Hippocampal formation (tissue), 2 donors: ENCODE measurements around the gene DAAM2.

ENCODE experiments used
- DNase-seq, 2 donors: peaks; one replicate each; lab custom pipeline; 2025; lab: John Stamatoyannopoulos, UW

The DAAM2 gene

DNA sequence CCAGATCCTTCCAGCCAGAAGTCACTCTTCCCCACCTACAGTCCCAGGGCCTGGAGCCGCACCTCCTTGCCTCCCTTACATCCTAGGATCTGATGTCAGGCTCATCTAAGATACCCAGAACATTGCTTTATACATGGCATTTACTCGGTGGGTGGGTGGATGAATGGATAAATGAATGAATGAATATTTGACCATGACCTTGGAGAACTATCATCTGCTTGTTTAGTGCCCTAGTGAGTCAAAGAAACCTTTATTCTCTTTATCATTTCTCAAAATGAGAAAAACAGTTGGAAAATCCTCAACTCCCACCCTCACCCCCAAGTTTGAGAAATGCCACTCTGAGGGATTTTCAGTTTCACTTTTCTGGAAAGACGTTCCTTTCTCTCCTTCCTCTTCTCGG lies 56.0 kb downstream of the DAAM2 start:
- DNase-seq, result no peak

DNA sequence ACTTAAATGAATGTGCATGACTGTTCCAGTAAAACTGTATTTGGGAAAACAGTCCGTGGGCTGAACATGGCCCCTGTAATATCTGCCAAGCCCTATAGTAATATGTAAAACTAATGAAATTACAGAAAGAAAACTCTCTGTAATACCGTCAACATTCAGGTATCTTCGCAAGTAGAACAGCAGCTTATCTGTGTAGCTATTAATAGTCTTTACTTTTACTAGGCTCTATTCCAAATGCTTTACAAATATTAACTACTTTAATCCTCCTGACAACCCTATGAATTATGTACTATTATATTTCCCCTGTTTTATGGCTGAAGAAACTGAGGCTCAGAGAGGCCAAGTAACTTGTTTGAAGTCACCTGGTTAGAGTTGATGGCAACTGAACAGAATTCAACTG lies 57.1 kb downstream of the DAAM2 start:
- no peak for DNase-seq

DNA sequence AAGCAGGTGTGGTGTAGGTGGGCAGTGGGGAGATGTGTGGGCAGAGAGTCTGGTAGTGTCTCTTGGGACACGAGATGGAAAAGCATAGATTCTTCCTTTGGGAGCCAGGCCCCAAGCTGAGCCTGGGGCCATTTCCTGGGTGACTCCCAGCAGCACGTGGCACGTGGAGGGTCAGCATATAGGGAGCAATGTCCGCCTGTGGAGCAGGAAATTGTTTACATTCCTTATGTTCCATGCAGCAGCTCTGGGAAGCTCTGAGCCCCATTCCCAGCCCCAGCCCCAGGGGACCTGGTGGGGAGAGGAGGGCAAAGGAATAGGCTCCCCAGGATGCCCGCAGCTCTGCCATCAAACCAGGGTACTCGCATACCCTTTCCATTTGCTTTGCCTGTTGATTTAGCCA lies 57.6 kb downstream of the DAAM2 start:
- DNase-seq, result no peak

GRCh38 chr6:39850736-39851297 lies 58.6 kb downstream of the DAAM2 start:
- DNase-seq, result no peak

GRCh38 chr6:39851331-39851730 lies 59.2 kb downstream of the DAAM2 start:
- no peak for DNase-seq

- DNase-seq, result no peak
These were observed 60.1 kb downstream of the DAAM2 start for GRCh38 chr6:39852324-39852723.

DNA sequence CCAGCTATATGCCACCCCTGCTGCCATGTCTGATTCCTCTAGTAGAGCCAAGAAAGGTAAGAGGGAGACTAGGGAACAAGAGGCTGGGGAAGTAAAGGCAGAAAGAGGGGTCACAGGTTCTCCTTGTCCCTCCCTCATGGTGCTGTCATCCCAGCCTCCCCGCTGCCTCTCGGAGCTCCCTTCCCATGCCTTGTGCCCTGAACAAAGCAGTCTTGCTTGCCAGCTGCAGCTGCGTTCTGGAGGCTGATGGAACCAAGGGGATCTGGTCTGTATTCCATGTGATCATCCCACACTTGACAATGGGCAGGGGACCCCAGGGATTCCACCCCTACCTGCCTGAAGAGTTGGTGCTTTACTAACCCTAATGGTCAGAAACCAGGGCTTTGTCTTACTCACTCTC lies 61.4 kb downstream of the DAAM2 start:
- DNase-seq, result peak in 1 of 2 donors; percentile 49

- DNase-seq, result no peak
These were observed 63.3 kb downstream of the DAAM2 start for GRCh38 chr6:39855356-39855995.

- no peak for DNase-seq
These were observed 66.8 kb downstream of the DAAM2 start for GRCh38 chr6:39859025-39859424.

- DNase-seq, result no peak
These were observed 69.5 kb downstream of the DAAM2 start for GRCh38 chr6:39861663-39862062.

DNA sequence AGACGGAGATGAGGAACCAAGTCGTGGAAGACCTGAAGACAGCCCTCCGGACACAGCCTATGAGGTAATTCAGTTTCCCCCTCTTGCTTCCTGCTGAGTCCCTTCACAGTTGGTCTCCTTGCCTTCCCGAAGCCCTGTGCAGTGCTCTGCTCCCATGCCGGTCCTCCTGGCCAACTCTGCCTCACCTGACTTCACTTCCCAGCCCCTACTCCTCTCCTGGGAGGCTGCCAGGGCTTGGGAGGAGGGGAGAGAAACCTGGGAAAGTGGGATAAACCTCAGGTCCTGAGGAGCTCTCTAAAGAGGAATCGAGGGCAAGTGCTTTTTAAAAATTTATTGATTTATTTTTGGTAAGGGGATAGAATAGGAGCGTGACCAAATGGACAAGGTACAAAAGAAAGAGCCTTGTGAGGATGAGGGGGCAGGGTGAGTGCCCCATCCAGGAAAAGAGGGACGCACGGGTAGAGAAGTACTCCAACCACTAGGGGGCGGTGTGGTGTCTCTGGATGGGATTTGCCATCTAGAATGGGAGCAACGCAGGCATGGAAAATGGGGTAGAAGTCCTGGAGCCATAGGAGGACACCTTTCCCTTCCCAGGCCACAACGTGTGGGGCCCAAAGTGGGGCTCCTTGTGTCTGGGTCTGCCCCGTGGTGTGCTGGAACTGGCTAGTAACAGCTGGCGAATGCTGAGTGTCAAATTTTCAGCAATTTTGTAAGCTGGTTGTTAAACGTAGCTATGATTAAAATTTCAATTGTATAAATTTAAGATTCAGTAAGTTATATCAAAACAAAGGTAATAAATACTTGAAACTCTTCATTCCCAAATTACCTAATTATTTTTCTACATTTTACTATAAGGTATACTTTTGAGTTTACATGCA lies 73.1 kb downstream of the DAAM2 start:
- peak in 1 of 2 donors; percentile 47 for DNase-seq

GRCh38 chr6:39867592-39867991 lies 75.4 kb downstream of the DAAM2 start:
- no peak for DNase-seq

- DNase-seq, result no peak
These were observed 78.8 kb downstream of the DAAM2 start for GRCh38 chr6:39870950-39871349.

- no peak for DNase-seq
These were observed 81.3 kb downstream of the DAAM2 start for GRCh38 chr6:39873439-39873838.

- no peak for DNase-seq
These were observed 83.9 kb downstream of the DAAM2 start for GRCh38 chr6:39876111-39876510.

GRCh38 chr6:39876826-39877225 lies 84.7 kb downstream of the DAAM2 start:
- DNase-seq, result no peak

DNA sequence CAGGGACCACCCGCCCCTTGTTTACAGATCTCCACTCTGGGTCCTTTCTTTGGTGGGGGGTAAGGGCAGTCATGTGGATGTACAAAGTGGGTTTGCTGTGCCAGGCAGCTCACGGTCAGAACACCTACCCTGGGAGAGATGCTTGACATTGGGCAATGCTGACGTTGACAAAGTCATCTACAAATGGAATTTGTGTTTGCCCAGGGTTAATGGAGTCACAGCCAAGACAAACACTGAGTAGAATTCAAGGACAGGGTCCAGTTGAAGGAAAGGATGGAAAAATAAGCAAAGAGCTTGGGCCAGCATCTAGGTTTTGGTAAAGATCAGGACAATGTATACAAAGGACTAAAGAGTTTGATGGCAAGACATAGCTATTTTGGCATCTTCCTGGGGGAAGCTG lies 87.4 kb downstream of the DAAM2 start:
- no peak for DNase-seq

- no peak for DNase-seq
These were observed 88.4 kb downstream of the DAAM2 start for GRCh38 chr6:39880594-39880993.

DNA sequence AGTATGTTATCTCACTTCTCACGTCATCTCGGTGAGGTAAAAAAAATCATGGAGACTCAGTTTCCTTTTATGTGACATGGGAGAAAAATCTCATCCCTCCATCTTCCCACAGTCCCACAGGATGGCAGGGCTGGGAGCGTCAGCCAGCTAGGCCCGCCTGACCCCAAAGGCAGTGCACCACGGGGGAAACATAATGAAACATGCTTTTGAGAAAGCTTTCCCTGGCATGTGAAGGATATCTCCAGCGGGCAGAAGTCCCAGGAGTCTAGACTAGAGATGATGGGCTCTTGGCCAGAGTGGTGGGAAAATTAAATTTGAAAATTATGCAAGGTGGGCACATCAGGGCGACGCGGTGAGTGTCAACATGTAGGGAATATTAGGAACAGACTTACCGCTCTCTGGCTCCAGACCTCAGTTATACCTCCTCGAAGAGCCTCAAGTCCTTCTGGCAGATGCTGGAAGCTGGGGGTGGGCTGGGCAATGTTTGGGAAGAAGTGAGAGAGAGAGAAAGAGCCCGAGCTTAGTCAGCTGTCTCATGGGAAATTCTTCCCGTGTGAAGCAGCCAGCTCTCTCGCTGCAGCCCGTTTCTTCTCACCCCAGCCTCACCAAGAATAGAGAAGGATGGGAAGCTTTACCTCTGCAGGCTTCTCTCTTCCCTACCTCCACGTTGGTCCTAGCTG lies 89.8 kb downstream of the DAAM2 start:
- peak in 1 of 2 donors; percentile 22 for DNase-seq

- DNase-seq, result peak in 1 of 2 donors; percentile 5
These were observed 90.3 kb downstream of the DAAM2 start for GRCh38 chr6:39882531-39882899.

DNA sequence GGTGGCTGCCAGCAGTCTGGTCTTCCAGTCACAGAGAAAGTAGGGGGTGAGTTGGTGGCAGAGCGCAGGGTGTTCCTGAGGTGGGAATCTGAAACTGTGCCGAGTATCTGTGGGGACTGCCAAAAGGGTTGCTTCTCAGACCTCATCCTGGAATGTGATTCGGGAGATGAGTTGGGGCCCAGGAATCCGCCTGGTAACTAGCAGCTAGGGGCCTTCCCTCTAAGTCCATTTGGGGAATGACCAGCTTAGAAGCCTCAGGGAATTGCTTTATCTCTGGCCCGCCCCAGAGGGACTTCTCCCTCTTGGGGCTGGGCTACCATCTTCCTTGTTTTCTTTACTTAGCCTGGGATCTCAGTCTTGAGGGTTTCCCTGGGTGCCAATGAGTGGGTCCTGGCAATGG lies 92.5 kb downstream of the DAAM2 start:
- no peak for DNase-seq

- no peak for DNase-seq
These were observed 93.5 kb downstream of the DAAM2 start for GRCh38 chr6:39885691-39886090.

GRCh38 chr6:39886871-39887270 lies 94.7 kb downstream of the DAAM2 start:
- no peak for DNase-seq
